GM19468 (cell line): ENCODE data around the gene LRRC74A.

Experiments
- ATAC-seq: cut with Tn5 transposase; IDR thresholded peaks from one replicate; pipeline ENCODE4 v1.9.1; 2021; ENCODE audit warnings: mild to moderate bottlenecking, moderate library complexity, moderate number of reproducible peaks; ENCODE audit not compliant: unreplicated experiment; ENCODE audit errors: extremely low read depth

The LRRC74A gene

GRCh38 chr14:76808990-76809389 is 17.2 kb upstream of the LRRC74A start:
- ATAC-seq, result no peak

- no peak for ATAC-seq
Observed at GRCh38 chr14:76810525-76810924, 15.7 kb upstream of the LRRC74A start.

GRCh38 chr14:76810953-76811400 is 15.2 kb upstream of the LRRC74A start:
- no peak for ATAC-seq

GRCh38 chr14:76811561-76811960 is 14.6 kb upstream of the LRRC74A start:
- no peak for ATAC-seq

- no peak for ATAC-seq
Observed at GRCh38 chr14:76812093-76812421, 14.2 kb upstream of the LRRC74A start.

- no peak for ATAC-seq
Observed at GRCh38 chr14:76812422-76813383, 13.5 kb upstream of the LRRC74A start, which contains the start of gene ANGEL1. Gene ANGEL1 (minus strand): TSS chr14:76812882. CDS start chr14:76812827, 55 bp downstream.

- no peak for ATAC-seq
Observed at GRCh38 chr14:76814726-76815645, 11.2 kb upstream of the LRRC74A start.

- ATAC-seq, result no peak
Observed at GRCh38 chr14:76820700-76821099, 5.5 kb upstream of the LRRC74A start.

GRCh38 chr14:76827696-76828296 is 1.6 kb downstream of the LRRC74A start:
- no peak for ATAC-seq

GRCh38 chr14:76828339-76829012 is 2.3 kb downstream of the LRRC74A start:
- ATAC-seq, result no peak

GRCh38 chr14:76829013-76829365 is 2.8 kb downstream of the LRRC74A start:
- ATAC-seq, result no peak

- ATAC-seq, result no peak
Observed at GRCh38 chr14:76829650-76830421, 3.6 kb downstream of the LRRC74A start.

- no peak for ATAC-seq
Observed at GRCh38 chr14:76830556-76830955, 4.3 kb downstream of the LRRC74A start.

- no peak for ATAC-seq
Observed at GRCh38 chr14:76832503-76832988, 6.3 kb downstream of the LRRC74A start.

GRCh38 chr14:76833011-76833410 is 6.8 kb downstream of the LRRC74A start:
- ATAC-seq, result no peak

- no peak for ATAC-seq
Observed at GRCh38 chr14:76834241-76834661, 8.0 kb downstream of the LRRC74A start.

- no peak for ATAC-seq
Observed at GRCh38 chr14:76836029-76836630, 9.9 kb downstream of the LRRC74A start.

GRCh38 chr14:76837524-76837923 is 11.3 kb downstream of the LRRC74A start:
- ATAC-seq, result no peak

- no peak for ATAC-seq
Observed at GRCh38 chr14:76842414-76842813, 16.2 kb downstream of the LRRC74A start.
